Measurements from ENCODE around the gene LRP1.
A peak's percentile ranks its signal among the peaks of the same experiment; 100 is the strongest.

The LRP1 gene

GRCh38 chr12:57139796-57140649, 11.7 kb downstream of the LRP1 start:
- TF ChIP-seq, protein P1, sequence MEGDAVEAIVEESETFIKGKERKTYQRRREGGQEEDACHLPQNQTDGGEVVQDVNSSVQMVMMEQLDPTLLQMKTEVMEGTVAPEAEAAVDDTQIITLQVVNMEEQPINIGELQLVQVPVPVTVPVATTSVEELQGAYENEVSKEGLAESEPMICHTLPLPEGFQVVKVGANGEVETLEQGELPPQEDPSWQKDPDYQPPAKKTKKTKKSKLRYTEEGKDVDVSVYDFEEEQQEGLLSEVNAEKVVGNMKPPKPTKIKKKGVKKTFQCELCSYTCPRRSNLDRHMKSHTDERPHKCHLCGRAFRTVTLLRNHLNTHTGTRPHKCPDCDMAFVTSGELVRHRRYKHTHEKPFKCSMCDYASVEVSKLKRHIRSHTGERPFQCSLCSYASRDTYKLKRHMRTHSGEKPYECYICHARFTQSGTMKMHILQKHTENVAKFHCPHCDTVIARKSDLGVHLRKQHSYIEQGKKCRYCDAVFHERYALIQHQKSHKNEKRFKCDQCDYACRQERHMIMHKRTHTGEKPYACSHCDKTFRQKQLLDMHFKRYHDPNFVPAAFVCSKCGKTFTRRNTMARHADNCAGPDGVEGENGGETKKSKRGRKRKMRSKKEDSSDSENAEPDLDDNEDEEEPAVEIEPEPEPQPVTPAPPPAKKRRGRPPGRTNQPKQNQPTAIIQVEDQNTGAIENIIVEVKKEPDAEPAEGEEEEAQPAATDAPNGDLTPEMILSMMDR (conservative IDR thresholded peaks at IDR 0.05; ENCODE audit: low read depth): no peak
- no peak for DNase-seq (ENCODE audit: low spot score)
- H3K27ac ChIP-seq: no peak overlapping the region
- CTCF ChIA-PET: no interaction called here
- POLR2A ChIA-PET (ENCODE audit: low non-redundant PET): no interaction called here

- ChIA-PET POLR2A (ENCODE audit: low non-redundant PET) (no interaction called here), CTCF (no interaction called here)
- TF ChIP-seq, protein P1 (conservative IDR thresholded peaks at IDR 0.05; ENCODE audit: low read depth): no peak
- peak overlapping the region; percentile 31 for H3K27ac ChIP-seq
- DNase-seq (ENCODE audit: low spot score): no peak
These were observed 13.0 kb downstream of the LRP1 start for GRCh38 chr12:57141249-57141648.

GRCh38 chr12:57142121-57142520, 13.8 kb downstream of the LRP1 start:
- peak overlapping the region; percentile 31 for H3K27ac ChIP-seq
- TF ChIP-seq, protein P1 (conservative IDR thresholded peaks at IDR 0.05; ENCODE audit: low read depth): no peak
- POLR2A ChIA-PET (ENCODE audit: low non-redundant PET): no interaction called here
- no peak for DNase-seq (ENCODE audit: low spot score)
- CTCF ChIA-PET: interaction anchor here (0.7 to 1.1 kb wide), 2 partner anchors 72 to 1316 kb away, joined by 3 to 4 read pairs; no protein-coding TSS in a partner anchor

DNA sequence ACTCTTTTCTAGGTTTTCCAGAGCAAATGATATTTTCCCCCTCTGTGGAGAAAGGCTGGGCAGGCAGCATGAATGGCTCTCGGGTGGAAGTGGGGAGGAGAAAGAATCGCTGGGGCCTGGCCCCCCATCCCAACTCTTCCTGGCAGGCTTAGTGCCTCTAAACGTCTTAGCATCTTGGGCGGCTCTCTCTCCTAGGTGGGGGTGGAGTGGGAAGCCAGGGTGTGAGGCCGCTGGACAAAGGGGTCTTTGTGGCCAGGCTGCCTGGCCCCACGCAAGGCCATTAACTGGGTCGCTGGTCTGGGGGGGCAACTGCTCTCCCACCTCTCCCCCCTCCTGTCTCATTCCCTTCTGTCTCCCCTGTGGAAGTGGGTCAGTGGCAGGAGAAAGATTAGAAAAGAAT, 14.4 kb downstream of the LRP1 start:
- peak overlapping the region; percentile 38 for H3K27ac ChIP-seq
- POLR2A ChIA-PET (ENCODE audit: low non-redundant PET): no interaction called here
- TF ChIP-seq, protein P1 (conservative IDR thresholded peaks at IDR 0.05; ENCODE audit: low read depth): no peak
- DNase-seq (ENCODE audit: low spot score): no peak
- CTCF ChIA-PET: interaction anchor here (1.1 kb wide), 1 partner anchor 72 kb away, joined by 4 read pairs; no protein-coding TSS in a partner anchor

- CTCF ChIA-PET: no interaction called here
- no peak for DNase-seq (ENCODE audit: low spot score)
- peak overlapping the region; percentile 38 for H3K27ac ChIP-seq
- POLR2A ChIA-PET (ENCODE audit: low non-redundant PET): no interaction called here
- TF ChIP-seq, protein P1 (conservative IDR thresholded peaks at IDR 0.05; ENCODE audit: low read depth): no peak
These were observed 15.2 kb downstream of the LRP1 start for GRCh38 chr12:57143454-57143853.

GRCh38 chr12:57145460-57146059, 17.3 kb downstream of the LRP1 start:
- CTCF ChIA-PET: interaction anchor here (0.8 kb wide), 1 partner anchor 21 kb away, joined by 3 read pairs; no protein-coding TSS in a partner anchor

More at GRCh38 chr12:57145460-57146059, 17.3 kb downstream of the LRP1 start:
- TF ChIP-seq, protein P1 (conservative IDR thresholded peaks at IDR 0.05; ENCODE audit: low read depth): no peak
- DNase-seq (ENCODE audit: low spot score): no peak
- peak overlapping the region; percentile 34 for H3K27ac ChIP-seq
- POLR2A ChIA-PET (ENCODE audit: low non-redundant PET): no interaction called here

Measured in RWPE1 (cell line).